H54 (cell line): ENCODE results near the gene SNX19.

Experiments
- DNase-seq: peaks from one replicate; pipeline ENCODE4 v3.0.0; 2011; ENCODE audit warnings: low spot score, mixed read lengths; ENCODE audit not compliant: insufficient read length
- FAIRE-seq: peaks from 3 replicates; lab custom pipeline; 2011; peaks lifted over from hg19 to GRCh38; lab: Jason Lieb, UNC
- POLR2A ChIP-seq: IDR thresholded peaks from 2 replicates; pipeline ENCODE4 v1.6.1; 2011; ENCODE audit warnings: low read depth, mild to moderate bottlenecking, low read length

Gene SNX19

DNA sequence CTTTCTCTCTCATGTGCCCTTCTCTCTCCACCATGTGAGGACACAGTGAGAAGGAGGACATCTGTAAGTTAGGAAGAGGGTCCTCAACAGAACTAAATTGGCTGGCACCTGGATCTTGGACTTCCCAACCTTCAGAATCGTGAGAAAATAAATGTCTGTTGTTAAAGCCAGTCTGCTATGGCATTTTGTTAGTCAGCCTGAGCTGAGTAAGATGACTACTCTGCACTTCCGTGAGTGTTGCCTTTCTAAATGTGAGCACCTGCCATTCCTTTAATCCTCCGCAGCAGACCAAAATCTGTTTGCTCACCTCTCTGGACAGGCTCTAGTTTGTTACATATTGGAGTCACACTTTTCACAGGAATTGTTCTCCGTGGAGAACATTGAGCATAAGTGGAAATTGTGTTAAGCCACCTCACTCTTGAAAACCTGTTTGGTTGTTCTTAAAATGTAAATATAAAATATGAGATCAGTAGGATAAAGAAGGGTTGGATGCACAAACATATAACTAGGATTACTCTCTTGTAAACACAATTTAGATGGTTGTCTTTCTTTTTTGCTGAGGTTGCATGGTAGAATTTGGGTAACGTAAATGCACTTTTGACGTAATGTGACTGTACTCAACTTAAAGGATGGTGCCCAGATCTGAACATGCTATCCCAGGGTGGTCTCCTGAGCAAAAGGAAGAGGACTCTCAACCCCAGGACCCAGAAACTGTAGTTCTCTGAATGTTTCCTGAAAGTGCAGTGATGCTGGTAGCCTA is 65.9 kb downstream of the SNX19 start:
- TF ChIP-seq POLR2A = no peak
- FAIRE-seq = no peak
- no peak for DNase-seq

DNA sequence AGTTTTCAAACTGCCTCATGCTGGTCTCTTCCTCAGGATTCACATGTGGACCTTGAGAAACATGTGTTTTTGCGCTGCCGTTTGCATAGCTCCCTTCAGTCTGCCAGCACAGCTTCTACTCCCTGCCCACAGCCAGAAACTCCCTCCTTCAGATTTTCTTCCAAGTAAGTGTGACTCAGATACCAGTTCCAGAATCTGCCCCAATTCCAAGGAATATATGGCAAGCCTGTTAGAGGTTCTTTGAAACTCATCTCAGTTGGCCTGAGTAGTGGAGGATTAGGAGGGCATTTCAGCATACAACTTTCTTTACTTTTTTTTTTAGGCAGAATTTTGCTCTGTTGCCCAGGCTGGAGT is 67.1 kb downstream of the SNX19 start:
- FAIRE-seq = no peak
- TF ChIP-seq POLR2A = no peak
- DNase-seq = no peak

DNA sequence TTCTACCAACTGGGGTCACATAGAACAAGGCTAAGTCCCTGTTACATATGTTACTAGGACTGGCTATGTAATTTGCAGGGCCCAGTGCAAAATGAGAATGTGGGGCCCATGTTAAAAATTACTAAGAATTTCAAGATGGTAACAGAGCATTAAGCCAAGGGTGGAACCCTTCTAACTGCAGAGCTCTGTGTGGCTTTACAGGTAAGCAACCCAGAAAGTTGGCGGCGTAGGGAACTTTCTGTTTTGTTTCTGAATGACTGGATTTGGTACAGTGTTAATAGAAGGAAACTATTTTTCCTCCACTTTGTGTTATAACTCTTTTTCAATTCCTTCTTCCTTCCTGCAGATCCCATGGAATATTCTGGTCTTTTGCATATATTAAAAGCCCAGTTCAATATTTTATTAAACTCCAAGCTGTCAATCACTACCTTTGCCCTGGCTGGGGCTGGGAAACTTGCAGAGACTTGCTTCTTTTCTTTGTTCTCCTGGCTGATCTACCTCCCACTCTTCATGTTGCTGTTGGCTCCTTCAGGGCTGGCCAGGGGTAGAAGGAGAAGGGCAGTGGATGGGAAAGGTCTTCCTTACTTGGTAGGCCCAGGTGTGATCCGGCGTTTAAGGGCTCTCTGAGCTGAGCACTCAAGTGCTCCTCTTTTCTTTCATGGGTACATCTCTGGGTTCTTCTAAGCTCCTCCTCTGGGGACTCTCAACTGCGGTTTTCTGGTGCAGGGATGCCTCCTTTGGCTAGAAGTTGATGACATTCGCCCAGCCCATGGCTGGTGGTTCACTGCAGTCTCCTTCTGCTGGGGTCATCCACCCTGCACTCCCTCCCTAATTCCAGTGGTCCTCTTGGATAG is 67.7 kb downstream of the SNX19 start:
- no peak for FAIRE-seq
- TF ChIP-seq POLR2A = no peak
- no peak for DNase-seq

DNA sequence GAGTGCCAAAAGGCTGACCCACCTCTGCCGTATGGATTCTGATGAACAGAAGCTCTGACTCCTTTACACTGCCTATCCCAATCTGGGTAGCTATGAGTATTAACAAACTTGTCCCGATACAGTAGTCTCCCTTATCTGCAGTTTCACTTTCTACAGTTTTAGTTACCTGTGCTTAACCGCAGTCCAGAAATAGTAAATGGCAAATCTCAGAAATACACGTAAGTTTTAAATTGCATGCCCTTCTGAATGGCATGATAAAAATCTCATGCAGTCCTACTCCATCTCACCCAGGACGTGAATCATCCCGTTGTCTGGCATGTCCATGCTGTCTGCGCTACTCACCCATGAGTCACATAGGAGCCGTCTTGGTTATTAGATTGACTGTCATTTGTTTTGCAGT is 68.8 kb downstream of the SNX19 start:
- FAIRE-seq (peak; percentile 93), DNase-seq (peak; percentile 39)
- TF ChIP-seq POLR2A = no peak

DNA sequence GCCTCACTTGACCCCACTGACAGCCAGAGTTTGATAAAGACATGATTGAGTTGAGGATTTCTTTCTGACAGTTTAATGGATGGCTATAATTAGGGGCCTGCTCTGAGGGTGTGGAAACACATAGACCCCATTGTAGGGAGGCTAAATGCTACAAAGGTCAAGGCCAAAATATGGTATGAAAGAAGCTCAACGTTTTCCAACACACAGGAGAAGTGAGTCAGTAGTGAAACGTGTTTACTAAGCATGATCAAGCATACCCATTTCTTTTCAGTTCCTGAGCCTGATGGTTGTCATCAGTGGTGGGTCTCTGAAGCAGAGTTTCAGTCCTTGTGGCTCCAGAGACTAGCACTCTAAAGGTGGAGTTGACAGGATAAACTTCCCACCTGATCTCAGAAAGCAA is 69.7 kb downstream of the SNX19 start:
- FAIRE-seq = no peak
- no peak for TF ChIP-seq POLR2A

DNA sequence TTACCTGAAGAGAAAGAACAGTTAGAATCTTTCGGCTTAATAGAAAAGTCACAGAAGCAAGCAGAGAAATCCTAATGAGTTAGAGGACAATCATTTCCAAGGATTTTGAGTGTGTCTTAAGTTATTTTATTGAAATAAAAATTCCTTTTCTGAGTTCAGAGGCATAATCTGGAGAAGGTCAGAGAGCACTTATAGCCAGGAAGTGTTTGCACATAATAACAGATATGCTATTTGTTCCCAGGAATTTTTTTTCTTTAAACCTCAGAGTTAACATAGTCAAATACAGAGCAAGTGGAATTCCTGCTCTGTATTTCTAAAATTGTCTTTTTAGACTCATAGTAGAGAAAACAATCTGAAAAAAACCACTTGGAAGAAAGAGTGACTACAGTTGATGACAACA is 74.3 kb downstream of the SNX19 start:
- FAIRE-seq (no peak), DNase-seq (no peak)
- TF ChIP-seq POLR2A = no peak

More for the DNA sequence above, 69.7 kb downstream of the SNX19 start:
- DNase-seq = no peak

DNA sequence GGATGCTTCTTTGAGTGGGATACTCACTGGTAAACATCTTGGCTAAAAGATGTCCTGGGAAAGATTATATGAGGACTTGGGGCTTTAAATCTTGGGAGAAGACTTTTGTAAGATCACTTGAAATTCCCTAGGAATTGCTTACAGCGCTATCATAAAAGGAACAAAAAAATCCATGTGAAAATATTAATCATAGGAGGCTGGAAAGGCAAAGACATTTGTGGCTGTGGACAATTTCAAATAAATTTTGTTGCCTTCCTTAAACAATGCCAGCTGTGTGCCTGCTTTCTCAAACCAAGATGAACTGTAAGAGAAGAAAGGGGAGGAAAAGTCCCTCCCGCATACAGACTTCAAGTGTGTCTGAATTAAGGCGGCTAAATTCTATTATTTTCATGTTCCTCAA is 75.6 kb downstream of the SNX19 start:
- FAIRE-seq = no peak
- TF ChIP-seq POLR2A = no peak
- DNase-seq = no peak

DNA sequence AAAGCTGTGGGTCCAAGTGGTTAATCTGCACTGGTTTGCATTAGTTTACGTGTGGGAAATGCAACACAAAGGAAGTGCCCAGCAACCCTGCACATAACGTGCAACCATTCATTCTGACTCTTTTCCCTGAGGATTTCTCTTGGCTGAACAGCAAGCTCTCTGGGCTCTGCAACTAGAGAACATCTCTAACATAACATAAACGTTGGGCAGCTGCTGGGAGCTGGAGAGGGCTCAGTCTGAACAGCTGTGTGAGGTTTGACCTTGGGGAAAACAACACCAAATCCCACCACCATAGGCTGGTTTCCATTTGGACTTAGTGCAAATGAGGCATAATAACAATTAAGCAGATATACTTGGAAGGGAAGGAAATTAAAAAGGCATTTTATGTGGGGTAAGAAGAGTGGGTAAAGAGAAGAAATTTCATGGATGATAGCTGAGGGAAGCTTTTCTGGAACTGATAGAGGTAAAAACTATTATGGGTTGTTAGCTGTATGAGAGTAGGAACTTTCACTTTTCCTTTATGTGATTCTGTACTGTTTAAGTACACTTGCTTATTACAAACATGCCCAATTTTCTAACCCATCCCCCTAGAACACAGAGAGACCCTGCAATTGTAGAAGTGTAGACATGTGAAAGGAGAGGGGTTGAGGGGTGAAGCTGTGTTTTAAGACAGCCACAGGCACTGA is 76.2 kb downstream of the SNX19 start:
- DNase-seq = no peak
- TF ChIP-seq POLR2A = no peak
- no peak for FAIRE-seq

DNA sequence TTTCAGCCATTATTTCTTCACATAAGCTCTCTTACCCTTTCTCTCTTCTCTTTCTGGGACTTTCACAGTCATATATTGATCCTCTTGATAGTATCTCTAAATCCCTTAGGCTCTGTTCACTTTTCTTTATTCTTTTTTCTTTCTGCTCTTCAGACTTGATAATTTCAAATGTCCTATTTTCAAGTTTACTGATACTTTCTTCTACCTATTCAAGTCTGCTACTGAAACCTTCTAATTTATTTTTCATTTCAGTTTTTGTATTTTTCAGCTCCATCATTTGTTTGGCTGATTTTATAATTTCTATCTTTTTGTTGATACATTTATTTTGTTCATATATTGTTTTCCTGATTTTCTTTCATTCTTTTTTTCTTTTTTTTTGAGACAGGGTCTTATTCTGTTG is 79.1 kb downstream of the SNX19 start:
- no peak for FAIRE-seq
- DNase-seq = no peak
- TF ChIP-seq POLR2A = no peak

DNA sequence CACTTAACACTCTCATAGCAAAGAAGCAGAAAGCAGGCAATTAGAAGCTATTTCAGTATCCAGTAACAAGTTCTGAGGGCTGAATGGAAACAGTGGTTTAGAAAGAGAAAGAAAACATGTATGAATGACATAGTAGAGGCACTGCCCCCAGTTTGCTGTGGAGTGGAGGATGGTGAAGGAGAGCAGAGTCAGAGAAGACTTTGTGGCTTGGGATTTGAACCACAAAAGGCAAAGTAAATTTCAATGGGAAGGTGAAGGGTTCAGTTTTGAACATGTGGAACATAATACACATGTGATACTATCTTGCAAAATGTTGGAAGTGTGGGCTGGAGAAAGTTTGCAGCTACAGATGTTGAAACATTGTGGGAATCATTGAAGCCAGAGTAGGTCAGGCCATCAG is 81.4 kb downstream of the SNX19 start:
- DNase-seq (no peak), FAIRE-seq (no peak)
- no peak for TF ChIP-seq POLR2A

DNA sequence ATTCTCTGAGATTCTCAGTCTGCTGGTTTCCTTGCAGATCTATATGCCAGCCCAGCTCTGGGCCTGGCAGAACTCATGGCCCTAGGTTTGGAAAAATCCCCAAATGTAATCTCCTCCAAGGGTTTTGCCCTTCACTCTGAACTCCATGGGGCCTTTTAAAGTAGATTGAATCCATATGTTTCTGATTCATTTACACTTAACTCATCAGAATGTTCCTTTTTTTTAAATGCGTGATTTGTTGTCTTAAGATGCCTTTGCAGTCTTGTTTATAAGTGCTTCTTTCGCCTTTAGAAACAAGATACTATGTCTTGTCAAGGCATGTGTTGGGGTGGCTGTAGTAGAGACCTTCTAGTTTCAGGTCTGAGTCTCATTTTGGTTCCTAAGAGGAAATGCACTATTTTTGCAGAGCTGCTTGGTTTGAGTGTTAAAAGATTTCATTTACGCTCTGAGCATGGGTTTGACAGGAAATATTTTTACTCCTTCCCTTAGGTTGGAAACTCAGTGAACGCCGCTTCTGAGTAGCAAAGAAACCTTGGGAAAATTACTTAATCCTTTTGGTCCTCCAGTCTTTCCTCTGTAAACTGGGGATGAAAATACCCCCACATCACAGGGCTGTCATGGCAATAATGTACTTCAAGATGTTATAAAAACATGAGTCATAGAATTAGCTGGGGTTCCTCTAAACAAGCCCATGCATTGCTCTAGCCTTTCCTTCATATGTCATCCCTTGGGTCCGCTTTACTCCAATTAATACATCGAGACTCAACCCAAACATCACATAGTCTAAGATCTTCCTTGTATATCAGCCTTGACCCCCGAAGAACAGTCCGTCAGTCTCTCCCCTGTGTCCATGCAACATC is 83.5 kb downstream of the SNX19 start:
- no peak for DNase-seq
- FAIRE-seq = no peak
- TF ChIP-seq POLR2A = no peak

DNA sequence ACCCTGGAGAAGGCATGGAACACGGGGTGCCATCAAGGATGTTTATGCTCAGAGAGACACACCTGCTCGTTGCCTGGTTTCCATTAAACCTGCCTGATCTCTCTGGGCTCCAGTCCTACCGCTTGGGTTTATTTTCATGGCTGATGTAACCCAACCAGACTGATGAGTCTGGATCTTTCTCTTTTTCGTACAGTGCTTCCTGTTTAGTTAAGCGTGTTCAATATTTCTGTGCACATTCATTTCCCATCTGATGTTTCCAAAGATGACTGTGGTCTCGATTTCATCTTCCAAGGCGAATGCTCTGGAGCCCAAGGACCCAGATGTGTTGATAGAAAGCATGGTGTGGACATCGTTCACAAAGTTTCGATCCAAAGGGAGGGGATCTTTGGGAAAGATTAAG is 84.3 kb downstream of the SNX19 start:
- no peak for DNase-seq
- FAIRE-seq = no peak
- TF ChIP-seq POLR2A = no peak

DNA sequence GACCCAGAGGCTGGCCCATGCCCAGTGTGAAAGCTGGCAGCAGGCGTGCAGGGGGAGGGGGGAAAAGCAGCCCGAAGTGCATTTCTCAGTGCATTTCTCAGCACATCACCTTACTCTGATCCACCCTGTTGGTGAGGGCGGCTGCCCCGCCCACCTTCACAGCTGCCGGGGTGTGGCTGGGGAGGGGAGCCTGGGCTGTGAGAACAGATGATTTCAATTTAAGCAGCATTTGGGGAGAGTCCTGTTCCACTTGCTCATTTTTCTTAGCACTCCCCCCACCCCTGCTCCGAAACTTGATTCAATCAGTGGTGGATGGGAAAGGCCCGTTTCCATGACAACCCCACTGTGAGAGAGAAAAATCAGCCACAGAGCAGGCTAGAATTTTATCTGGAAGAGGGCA is 84.8 kb downstream of the SNX19 start:
- TF ChIP-seq POLR2A = no peak
- no peak for DNase-seq
- FAIRE-seq = no peak

DNA sequence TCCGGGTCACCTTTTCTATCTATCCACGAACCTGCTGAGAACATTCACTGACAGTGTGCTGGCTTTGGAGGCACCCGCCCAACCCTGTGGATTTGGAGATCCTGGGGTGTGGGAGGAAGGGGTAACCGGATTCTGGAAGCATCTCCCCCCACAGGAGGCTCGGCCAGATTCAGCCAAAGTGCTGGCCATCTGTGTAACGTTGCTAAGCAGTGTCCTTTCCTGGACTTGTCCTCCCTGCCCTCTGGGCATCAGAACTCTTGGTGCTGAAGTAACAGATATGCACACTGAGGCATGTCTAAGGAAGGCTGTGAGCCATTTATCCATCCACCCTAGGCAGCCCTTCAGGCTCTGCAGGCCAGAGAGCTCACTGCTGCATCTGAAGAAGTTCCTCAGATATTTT is 85.7 kb downstream of the SNX19 start:
- DNase-seq (no peak), FAIRE-seq (no peak)

More for the DNA sequence above, 85.7 kb downstream of the SNX19 start:
- TF ChIP-seq POLR2A = no peak
